SK-N-SH (cell line): ENCODE data around the gene IGF2BP2. TPM values are rescaled to one million over a fixed set of nuclear protein-coding genes. Genes with fewer than 3 reads are reported as not detected.

Experiments
- CTCF ChIA-PET: fragments of 300-600, 350-600 bp; formaldehyde crosslinking; extraction: SDS; loops from one replicate; lab custom pipeline; 2021; lab: Yijun Ruan, JAX
- POLR2A ChIA-PET: fragments of 350-600 bp; sonication (Branson Sonifier 250); formaldehyde crosslinking; extraction: SDS; loops from one replicate; lab custom pipeline; 2020; ENCODE audit warnings: antibody characterized with exemption, inconsistent platforms; lab: Yijun Ruan, JAX
- DNase-seq: peaks from one replicate; pipeline ENCODE4 v3.0.0; 2012
- H2AFZ ChIP-seq: fragments of 200-600 bp; sonication (generic); 2 replicates; pipeline ENCODE4 v1.8.1; 2016; ENCODE audit warnings: antibody characterized with exemption, mild to moderate bottlenecking, low read depth
- H3F3A ChIP-seq: fragments of 200-600 bp; sonication (generic); replicated peaks from 2 replicates; pipeline ENCODE3; 2016; ENCODE audit warnings: antibody characterized with exemption, mild to moderate bottlenecking; ENCODE audit not compliant: insufficient read depth
- H3K27ac ChIP-seq, 2 experiments: fragments of 200-500 bp in 1 of 2; fragments of 200-600 bp in 1 of 2; sonication (Bioruptor generic) in 1 of 2; sonication (generic), shearing (Covaris generic) in 1 of 2; 2 replicates each; pipeline versions ENCODE4 v1.5.1 to v1.6.1; 2014 to 2016; ENCODE audit warnings: low read depth in 2 of 2, inconsistent platforms in 1 of 2, low read length in 1 of 2, mild to moderate bottlenecking in 1 of 2, mixed read lengths in 1 of 2
- H3K27me3 ChIP-seq: fragments of 200-600 bp; sonication (generic), shearing (Covaris generic); 2 replicates; pipeline ENCODE4 v1.6.1; 2016; ENCODE audit warnings: mixed run types; ENCODE audit not compliant: insufficient read depth
- H3K36me3 ChIP-seq, 2 experiments: fragments of 200-500 bp in 1 of 2; fragments of 200-600 bp in 1 of 2; sonication (Bioruptor generic) in 1 of 2; sonication (generic) in 1 of 2; replicated peaks in 1 of 2; 2 replicates each; pipeline versions ENCODE3 to v1.5.1; 2014 to 2016; ENCODE audit warnings: low read length in 1 of 2, mild to moderate bottlenecking in 1 of 2; ENCODE audit not compliant: insufficient read depth in 2 of 2, control insufficient read depth in 1 of 2
- H3K4me1 ChIP-seq, 2 experiments: fragments of 200-500 bp in 1 of 2; fragments of 200-600 bp in 1 of 2; sonication (Bioruptor generic) in 1 of 2; sonication (generic), shearing (Covaris generic) in 1 of 2; 2 replicates each; pipeline versions ENCODE4 v1.5.1 to v1.6.1; 2014 to 2016; ENCODE audit warnings: low read depth in 1 of 2, low read length in 1 of 2, mixed run types in 1 of 2; ENCODE audit not compliant: insufficient read depth in 2 of 2, control insufficient read depth in 1 of 2
- H3K4me2 ChIP-seq: fragments of 200-600 bp; sonication (generic), shearing (Covaris generic); 2 replicates; pipeline ENCODE4 v1.6.1; 2017; ENCODE audit warnings: mixed run types
- H3K4me3 ChIP-seq, 2 experiments: fragments of 200-500 bp in 1 of 2; fragments of 200-600 bp in 1 of 2; sonication (Bioruptor generic) in 1 of 2; sonication (generic), shearing (Covaris generic) in 1 of 2; 2 replicates each; pipeline versions ENCODE4 v1.5.1 to v1.8.1; 2014 to 2016; ENCODE audit warnings: low read depth in 2 of 2, inconsistent platforms in 1 of 2, low read length in 1 of 2, mild to moderate bottlenecking in 1 of 2, mixed read lengths in 1 of 2, moderate library complexity in 1 of 2
- H3K79me2 ChIP-seq: fragments of 200-600 bp; sonication (generic); 2 replicates; pipeline ENCODE4 v1.8.1; 2017; ENCODE audit warnings: mild to moderate bottlenecking; ENCODE audit not compliant: insufficient read depth
- H3K9ac ChIP-seq: fragments of 200-600 bp; sonication (generic); 2 replicates; pipeline ENCODE4 v1.6.1; 2017; ENCODE audit warnings: mixed run types
- H3K9me2 ChIP-seq: fragments of 200-600 bp; sonication (generic); 2 replicates; pipeline ENCODE4 v1.6.1; 2017; ENCODE audit warnings: mixed run types
- H3K9me3 ChIP-seq: fragments of 200-600 bp; sonication (generic); 2 replicates; pipeline ENCODE4 v1.6.1; 2017; ENCODE audit warnings: mixed run types, mild to moderate bottlenecking, moderate library complexity
- H4K20me1 ChIP-seq: fragments of 200-600 bp; sonication (generic); 2 replicates; pipeline ENCODE4 v1.6.1; 2017; ENCODE audit warnings: mild to moderate bottlenecking, mixed run types; ENCODE audit not compliant: insufficient read depth
- CHD2 ChIP-seq: fragments of 150-350 bp; IDR thresholded peaks from 2 replicates; pipeline ENCODE4 v1.6.1; 2018; ENCODE audit warnings: low read length; ENCODE audit not compliant: partially characterized antibody
- EP300 ChIP-seq, 2 experiments: IDR thresholded peaks; 2 replicates each; pipeline versions ENCODE4 v1.4.0 to v1.6.1; 2012; ENCODE audit warnings: borderline replicate concordance in 1 of 2, low read depth in 1 of 2, low read length in 1 of 2
- EZH2phosphoT487 ChIP-seq: fragments of 200-600 bp; sonication (generic); IDR thresholded peaks from 2 replicates; pipeline ENCODE4 v1.6.1; 2017; ENCODE audit warnings: low read depth, mixed run types, mild to moderate bottlenecking, antibody characterized with exemption, moderate library complexity, borderline replicate concordance
- FOXJ3 ChIP-seq: sonication (generic); formaldehyde crosslinking; IDR thresholded peaks from 2 replicates; pipeline ENCODE4 v1.5.1; 2020; ENCODE audit warnings: mild to moderate bottlenecking, missing genetic modification reagents
- FOXM1 ChIP-seq: IDR thresholded peaks from 2 replicates; pipeline ENCODE4 v1.4.0; 2012; ENCODE audit warnings: low read depth, mild to moderate bottlenecking
- GABPA ChIP-seq: IDR thresholded peaks from 2 replicates; pipeline ENCODE4 v1.4.0; 2012; ENCODE audit warnings: low read depth, mild to moderate bottlenecking
- GATA2 ChIP-seq: sonication (generic); formaldehyde crosslinking; IDR thresholded peaks from 2 replicates; pipeline ENCODE4 v1.5.0; 2020; ENCODE audit warnings: mild to moderate bottlenecking, missing genetic modification reagents
- JUND ChIP-seq: IDR thresholded peaks from 2 replicates; pipeline ENCODE4 v1.4.0; 2012
- MEF2A ChIP-seq: IDR thresholded peaks from 2 replicates; pipeline ENCODE4 v1.4.0; 2012; ENCODE audit warnings: low read depth, borderline replicate concordance
- NFIC ChIP-seq: IDR thresholded peaks from 2 replicates; pipeline ENCODE4 v1.4.0; 2012; ENCODE audit warnings: borderline replicate concordance
- NRF1 ChIP-seq: IDR thresholded peaks from 2 replicates; pipeline ENCODE4 v1.6.1; 2012; ENCODE audit warnings: low read depth, mild to moderate bottlenecking, low read length
- PBX3 ChIP-seq: IDR thresholded peaks from 2 replicates; pipeline ENCODE4; 2012
- RAD21 ChIP-seq: IDR thresholded peaks from 2 replicates; pipeline ENCODE4 v1.6.1; 2012; ENCODE audit warnings: mild to moderate bottlenecking, low read length
- RCOR1 ChIP-seq: fragments of 150-350 bp; IDR thresholded peaks from 2 replicates; pipeline ENCODE4 v1.6.1; 2017; ENCODE audit warnings: antibody characterized with exemption, low read length
- SIN3A ChIP-seq: IDR thresholded peaks from 2 replicates; pipeline ENCODE4 v1.6.1; 2012; ENCODE audit warnings: low read depth, mild to moderate bottlenecking, low read length, moderate library complexity, borderline replicate concordance
- SMC3 ChIP-seq: IDR thresholded peaks from 2 replicates; pipeline ENCODE4 v1.6.1; 2012; ENCODE audit warnings: low read depth, low read length, improper control_type of control experiment
- TAF1 ChIP-seq: IDR thresholded peaks from 2 replicates; pipeline ENCODE4 v1.6.1; 2012; ENCODE audit warnings: low read depth, mild to moderate bottlenecking, low read length, moderate library complexity, borderline replicate concordance
- TEAD4 ChIP-seq: IDR thresholded peaks from 2 replicates; pipeline ENCODE4 v1.4.0; 2012; ENCODE audit warnings: mild to moderate bottlenecking, borderline replicate concordance; ENCODE audit not compliant: insufficient read depth
- YY1 ChIP-seq: IDR thresholded peaks from 2 replicates; pipeline ENCODE4 v1.4.0; 2012; ENCODE audit warnings: low read depth, mild to moderate bottlenecking
- WGBS: methylation state at CpG from one replicate; pipeline ENCODE4 v1.1.6; 2017; ENCODE audit warnings: low lambda C conversion rate; 5-methylcytosine and 5-hydroxymethylcytosine counted together
- polyA plus RNA-seq, 3 experiments: library from polyadenylated mRNA; depleted of rRNA; stranded (reverse); fragments of >200 nt; gene quantifications; 2 replicates each; pipeline ENCODE4 v1.2.3, GENCODE V29; 2012
- TF ChIP-seq, protein P1 (sequence below): fragments of 150-350 bp; IDR thresholded peaks from 2 replicates; pipeline ENCODE4 v1.6.1; 2016; ENCODE audit warnings: mild to moderate bottlenecking, low read depth, low read length
- TF ChIP-seq, protein P2 (sequence below): fragments of 200-600 bp; sonication (generic); IDR thresholded peaks from 2 replicates; pipeline ENCODE4 v1.6.1; 2017; ENCODE audit warnings: antibody characterized with exemption, mild to moderate bottlenecking, moderate library complexity
- TF ChIP-seq, protein P3 (sequence below): fragments of 150-350 bp; IDR thresholded peaks from 2 replicates; pipeline ENCODE4 v1.6.1; 2017; ENCODE audit warnings: antibody characterized with exemption, low read length, low read depth, borderline replicate concordance

The IGF2BP2 gene
- polyA plus RNA-seq, 1 of the 3 experiments (the other 2 are of a cell fraction) = 5.4 TPM

GRCh38 chr3:185737020-185737419 lies 87.8 kb downstream of the IGF2BP2 start (continued):
- peak; percentile 65 for TF ChIP-seq PBX3

DNA sequence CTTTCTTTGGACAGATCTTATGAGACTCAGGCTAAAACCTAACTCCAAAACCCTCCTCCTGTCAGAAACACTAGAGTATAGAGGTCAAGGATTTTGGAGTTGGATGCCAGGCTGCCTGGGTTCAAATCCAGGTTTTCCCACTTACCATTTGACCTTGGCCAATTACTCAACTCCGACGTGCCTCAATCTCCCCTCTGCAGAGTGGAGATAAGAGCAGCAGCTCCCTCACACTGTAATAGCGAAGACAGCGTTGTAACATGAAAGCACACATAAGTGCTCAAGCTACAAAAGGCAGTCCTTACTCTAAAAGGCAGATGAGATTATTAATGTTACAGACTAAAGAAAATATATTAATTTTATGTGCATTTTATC lies 90.1 kb downstream of the IGF2BP2 start:
- Histone ChIP-seq H3F3A (peaks cover 43% of the 10 kb centered on the region), H3K9ac (no peak overlapping the region), H3K27ac (peak overlapping the region in 1 of 2 experiments; percentile 99; a peak in 1 of 4 replicates), H3K79me2 (peaks cover 94% of the 10 kb centered on the region), H3K4me3 (no peak overlapping the region), H2AFZ (no peak overlapping the region), H3K9me3 (no peaks in the 10 kb centered on the region), H3K27me3 (no peaks in the 10 kb centered on the region), H3K9me2 (no peaks in the 10 kb centered on the region), H3K4me1 (peaks cover 0 to 65% of the 10 kb centered on the region in 2 experiments; a peak in 3 of 4 replicates), H3K4me2 (no peak overlapping the region), H4K20me1 (peaks cover 38% of the 10 kb centered on the region), H3K36me3 (no peaks in the 10 kb centered on the region)
- POLR2A ChIA-PET = no interaction called here
- TF ChIP-seq, protein P1, sequence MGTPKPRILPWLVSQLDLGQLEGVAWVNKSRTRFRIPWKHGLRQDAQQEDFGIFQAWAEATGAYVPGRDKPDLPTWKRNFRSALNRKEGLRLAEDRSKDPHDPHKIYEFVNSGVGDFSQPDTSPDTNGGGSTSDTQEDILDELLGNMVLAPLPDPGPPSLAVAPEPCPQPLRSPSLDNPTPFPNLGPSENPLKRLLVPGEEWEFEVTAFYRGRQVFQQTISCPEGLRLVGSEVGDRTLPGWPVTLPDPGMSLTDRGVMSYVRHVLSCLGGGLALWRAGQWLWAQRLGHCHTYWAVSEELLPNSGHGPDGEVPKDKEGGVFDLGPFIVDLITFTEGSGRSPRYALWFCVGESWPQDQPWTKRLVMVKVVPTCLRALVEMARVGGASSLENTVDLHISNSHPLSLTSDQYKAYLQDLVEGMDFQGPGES = no peak
- no peak for TF ChIP-seq NRF1
- no peak for TF ChIP-seq TEAD4
- no peak for TF ChIP-seq SIN3A
- no peak for TF ChIP-seq CHD2
- TF ChIP-seq, protein P2, sequence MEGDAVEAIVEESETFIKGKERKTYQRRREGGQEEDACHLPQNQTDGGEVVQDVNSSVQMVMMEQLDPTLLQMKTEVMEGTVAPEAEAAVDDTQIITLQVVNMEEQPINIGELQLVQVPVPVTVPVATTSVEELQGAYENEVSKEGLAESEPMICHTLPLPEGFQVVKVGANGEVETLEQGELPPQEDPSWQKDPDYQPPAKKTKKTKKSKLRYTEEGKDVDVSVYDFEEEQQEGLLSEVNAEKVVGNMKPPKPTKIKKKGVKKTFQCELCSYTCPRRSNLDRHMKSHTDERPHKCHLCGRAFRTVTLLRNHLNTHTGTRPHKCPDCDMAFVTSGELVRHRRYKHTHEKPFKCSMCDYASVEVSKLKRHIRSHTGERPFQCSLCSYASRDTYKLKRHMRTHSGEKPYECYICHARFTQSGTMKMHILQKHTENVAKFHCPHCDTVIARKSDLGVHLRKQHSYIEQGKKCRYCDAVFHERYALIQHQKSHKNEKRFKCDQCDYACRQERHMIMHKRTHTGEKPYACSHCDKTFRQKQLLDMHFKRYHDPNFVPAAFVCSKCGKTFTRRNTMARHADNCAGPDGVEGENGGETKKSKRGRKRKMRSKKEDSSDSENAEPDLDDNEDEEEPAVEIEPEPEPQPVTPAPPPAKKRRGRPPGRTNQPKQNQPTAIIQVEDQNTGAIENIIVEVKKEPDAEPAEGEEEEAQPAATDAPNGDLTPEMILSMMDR = no peak
- TF ChIP-seq JUND = no peak
- no peak for TF ChIP-seq RAD21
- DNase-seq = no peak
- 54% methylated on average over 4 of the region's 4 CpGs for WGBS
- CTCF ChIA-PET = interaction anchor here (0.5 to 6.9 kb wide), 13 partner anchors 9 to 209 kb away, joined by 3 to 45 read pairs (median 3); no protein-coding TSS in a partner anchor

GRCh38 chr3:185733980-185734724 lies 90.7 kb downstream of the IGF2BP2 start:
- no peak overlapping the region for H3K9ac ChIP-seq
- CTCF ChIA-PET = interaction anchor here (0.5 to 6.9 kb wide), 13 partner anchors 9 to 209 kb away, joined by 3 to 45 read pairs (median 4); no protein-coding TSS in a partner anchor
- H3K36me3 ChIP-seq = no peaks in the 10 kb centered on the region
- H2AFZ ChIP-seq = no peak overlapping the region
- peak; percentile 57 for DNase-seq
- POLR2A ChIA-PET = no interaction called here
- H4K20me1 ChIP-seq = peaks cover 38% of the 10 kb centered on the region
- peaks cover 92% of the 10 kb centered on the region for H3K79me2 ChIP-seq
- H3K9me2 ChIP-seq = no peaks in the 10 kb centered on the region
- peaks cover 0 to 66% of the 10 kb centered on the region in 2 experiments; a peak in 3 of 4 replicates for H3K4me1 ChIP-seq
- no peak overlapping the region for H3K4me3 ChIP-seq
- H3K27ac ChIP-seq = peak overlapping the region in 1 of 2 experiments; percentile 99; a peak in 2 of 4 replicates
- no peak overlapping the region for H3K4me2 ChIP-seq
- H3F3A ChIP-seq = peaks cover 49% of the 10 kb centered on the region
- no peaks in the 10 kb centered on the region for H3K27me3 ChIP-seq
- H3K9me3 ChIP-seq = no peaks in the 10 kb centered on the region
- whole genome bisulfite sequencing = 44% methylated on average over 10 of the region's 10 CpGs
- no peak for TF ChIP-seq FOXJ3 (CRISPR knock-in tag)
- no peak for TF ChIP-seq GABPA
- no peak for TF ChIP-seq FOXM1
- TF ChIP-seq EP300 (IDR thresholded peaks at IDR 0.05; ENCODE audit: borderline replicate concordance in 1 of 2, low read depth in 1 of 2, low read length in 1 of 2) = no peak
- TF ChIP-seq RCOR1 = no peak
- TF ChIP-seq, protein P3, sequence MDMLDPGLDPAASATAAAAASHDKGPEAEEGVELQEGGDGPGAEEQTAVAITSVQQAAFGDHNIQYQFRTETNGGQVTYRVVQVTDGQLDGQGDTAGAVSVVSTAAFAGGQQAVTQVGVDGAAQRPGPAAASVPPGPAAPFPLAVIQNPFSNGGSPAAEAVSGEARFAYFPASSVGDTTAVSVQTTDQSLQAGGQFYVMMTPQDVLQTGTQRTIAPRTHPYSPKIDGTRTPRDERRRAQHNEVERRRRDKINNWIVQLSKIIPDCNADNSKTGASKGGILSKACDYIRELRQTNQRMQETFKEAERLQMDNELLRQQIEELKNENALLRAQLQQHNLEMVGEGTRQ = no peak
- TF ChIP-seq EZH2phosphoT487 = no peak
- TF ChIP-seq SIN3A = no peak
- peak; percentile 64 for TF ChIP-seq SMC3
- no peak for TF ChIP-seq YY1
- no peak for TF ChIP-seq MEF2A
- no peak for TF ChIP-seq GATA2 (CRISPR knock-in tag)
- no peak for TF ChIP-seq TAF1
- TF ChIP-seq NFIC = no peak
